Spinal cord (tissue), 10 donors: ENCODE data around the gene KCNK15. TPM values are rescaled to one million over a fixed set of nuclear protein-coding genes. Genes with fewer than 3 reads are reported as not detected.
A peak's percentile ranks its signal among the peaks of the same experiment; 100 is the strongest.

Source experiments
- DNase-seq, 6 donors: peaks; one replicate each; pipeline versions ENCODE4 v3.0.0 to v3.0.0-alpha.2; 2013 to 2015; ENCODE audit warnings: low spot score in 6 of 6, low read depth in 4 of 6
- H3K27ac ChIP-seq: one replicate; pipeline ENCODE4 v1.5.1; 2013; ENCODE audit warnings: low read depth, low read length, control low read depth
- H3K27me3 ChIP-seq: one replicate; pipeline ENCODE4 v1.6.1; 2013; ENCODE audit warnings: low read length; ENCODE audit not compliant: control insufficient read depth, insufficient read depth
- H3K36me3 ChIP-seq: one replicate; pipeline ENCODE4 v1.6.1; 2013; ENCODE audit warnings: low read length; ENCODE audit not compliant: control insufficient read depth, insufficient read depth
- H3K4me1 ChIP-seq: one replicate; pipeline ENCODE4 v1.6.1; 2013; ENCODE audit warnings: low read length; ENCODE audit not compliant: control insufficient read depth, insufficient read depth
- H3K4me3 ChIP-seq: one replicate; pipeline ENCODE4 v1.5.1; 2013; ENCODE audit warnings: low read depth, low read length, control low read depth
- H3K9me3 ChIP-seq: one replicate; pipeline ENCODE4 v1.6.1; 2013; ENCODE audit warnings: low read length; ENCODE audit not compliant: control insufficient read depth, insufficient read depth
- WGBS: methylation state at CpG from one replicate; pipeline ENCODE4 v1.1.5; 2013; ENCODE audit warnings: missing lambda C conversion rate; ENCODE audit not compliant: insufficient coverage; 5-methylcytosine and 5-hydroxymethylcytosine counted together
- polyA plus RNA-seq, 2 donors: library from polyadenylated mRNA; unstranded; fragments of 120-200 nt; gene quantifications; one replicate each; pipeline ENCODE4 v1.2.1, GENCODE V29; 2013; ENCODE audit not compliant: insufficient read length in 2 of 2
- total RNA-seq, 2 donors: library from RNA; depleted of rRNA in 1 of 2; stranded (reverse); fragments of 120-200 nt in 1 of 2; fragments of >200 nt in 1 of 2; gene quantifications; one replicate each; pipeline versions ENCODE4 v1.2.3 to v1.2.4, GENCODE V29; 2013 to 2014
- donor health status: healthy.

KCNK15 gene
- total and polyA plus RNA-seq, 4 donors = 0.15 to 0.55 (median 0.24) TPM

- peak in 1 of 6 donors; percentile 35 for DNase-seq
- Histone ChIP-seq H3K27me3 (no peaks in the 10 kb centered on the region), H3K4me3 (no peak overlapping the region), H3K9me3 (no peaks in the 10 kb centered on the region), H3K36me3 (peaks cover 19% of the 10 kb centered on the region), H3K27ac (no peak overlapping the region), H3K4me1 (peaks cover 12% of the 10 kb centered on the region)
- 68% methylated on average over 8 of the region's 8 CpGs for WGBS
These were observed 22.6 kb downstream of the KCNK15 start for GRCh38 chr20:44768256-44768655.

GRCh38 chr20:44768854-44769480 is 23.3 kb downstream of the KCNK15 start:
- Histone ChIP-seq H3K27ac (no peak overlapping the region), H3K4me1 (peaks cover 11% of the 10 kb centered on the region), H3K27me3 (no peaks in the 10 kb centered on the region), H3K4me3 (no peak overlapping the region), H3K36me3 (peaks cover 19% of the 10 kb centered on the region), H3K9me3 (no peaks in the 10 kb centered on the region)
- DNase-seq = no peak
- WGBS = 72% methylated on average over 5 of the region's 5 CpGs

GRCh38 chr20:44769481-44769863 is 23.8 kb downstream of the KCNK15 start:
- no CpG with 5 or more reads among the region's 5 CpGs for WGBS
- Histone ChIP-seq H3K4me3 (no peak overlapping the region), H3K27ac (no peak overlapping the region), H3K9me3 (no peaks in the 10 kb centered on the region), H3K4me1 (peaks cover 11% of the 10 kb centered on the region), H3K36me3 (peaks cover 19% of the 10 kb centered on the region), H3K27me3 (no peaks in the 10 kb centered on the region)
- DNase-seq = no peak

GRCh38 chr20:44770484-44771171 is 25.0 kb downstream of the KCNK15 start:
- Histone ChIP-seq H3K4me3 (no peak overlapping the region), H3K4me1 (peaks cover 11% of the 10 kb centered on the region), H3K27ac (no peak overlapping the region), H3K9me3 (no peaks in the 10 kb centered on the region), H3K36me3 (peaks cover 19% of the 10 kb centered on the region), H3K27me3 (no peaks in the 10 kb centered on the region)
- 64% methylated on average over 4 of the region's 11 CpGs for WGBS
- DNase-seq = peak in 2 of 6 donors; percentile 34 to 66

- WGBS = 90% methylated on average over 5 of the region's 8 CpGs
- no peak for DNase-seq
- H3K36me3 ChIP-seq = peaks cover 19% of the 10 kb centered on the region
- no peaks in the 10 kb centered on the region for H3K9me3 ChIP-seq
- H3K4me1 ChIP-seq = peaks cover 11% of the 10 kb centered on the region
- H3K4me3 ChIP-seq = no peak overlapping the region
- H3K27ac ChIP-seq = no peak overlapping the region
- H3K27me3 ChIP-seq = no peaks in the 10 kb centered on the region
These were observed 25.5 kb downstream of the KCNK15 start for GRCh38 chr20:44771172-44771535.

- no peak for DNase-seq
- no peaks in the 10 kb centered on the region for H3K27me3 ChIP-seq
- H3K4me1 ChIP-seq = peaks cover 11% of the 10 kb centered on the region
- WGBS = 83% methylated on average over 7 of the region's 8 CpGs
- no peaks in the 10 kb centered on the region for H3K9me3 ChIP-seq
- no peak overlapping the region for H3K27ac ChIP-seq
- H3K4me3 ChIP-seq = no peak overlapping the region
- H3K36me3 ChIP-seq = peaks cover 19% of the 10 kb centered on the region
These were observed 27.0 kb downstream of the KCNK15 start for GRCh38 chr20:44772636-44773035.

GRCh38 chr20:44773070-44773829 is 27.6 kb downstream of the KCNK15 start:
- no peak for DNase-seq
- WGBS = 62% methylated on average over 8 of the region's 10 CpGs
- Histone ChIP-seq H3K27me3 (no peaks in the 10 kb centered on the region), H3K36me3 (peaks cover 17% of the 10 kb centered on the region), H3K4me3 (no peak overlapping the region), H3K9me3 (no peaks in the 10 kb centered on the region), H3K27ac (no peak overlapping the region), H3K4me1 (peaks cover 7% of the 10 kb centered on the region)

- Histone ChIP-seq H3K4me1 (no peaks in the 10 kb centered on the region), H3K9me3 (no peaks in the 10 kb centered on the region), H3K27me3 (no peaks in the 10 kb centered on the region), H3K4me3 (no peak overlapping the region), H3K36me3 (peaks cover 2% of the 10 kb centered on the region), H3K27ac (no peak overlapping the region)
- peak in 1 of 6 donors; percentile 43 for DNase-seq
- 54% methylated on average over 2 of the region's 7 CpGs for WGBS
These were observed 31.3 kb downstream of the KCNK15 start for GRCh38 chr20:44776980-44777379.

GRCh38 chr20:44780226-44780625 is 34.6 kb downstream of the KCNK15 start:
- H3K27ac ChIP-seq = no peak overlapping the region
- no peaks in the 10 kb centered on the region for H3K9me3 ChIP-seq
- H3K4me1 ChIP-seq = peaks cover 1% of the 10 kb centered on the region
- peak in 3 of 6 donors; percentile 23 to 71 (median 45) for DNase-seq
- no peak overlapping the region for H3K4me3 ChIP-seq
- no peaks in the 10 kb centered on the region for H3K27me3 ChIP-seq
- H3K36me3 ChIP-seq = no peaks in the 10 kb centered on the region
- WGBS = 14% methylated on average over 4 of the region's 5 CpGs
